ENCODE data around the gene RAD52.

- no peak for TF ChIP-seq ELF4 (IDR thresholded peaks at IDR 0.05)
- no peak for TF ChIP-seq LEF1 (IDR thresholded peaks at IDR 0.05; ENCODE audit: borderline replicate concordance)
- TF ChIP-seq PKNOX1 (IDR thresholded peaks at IDR 0.05): no peak
- no peak for TF ChIP-seq FOXM1 (IDR thresholded peaks at IDR 0.05; ENCODE audit: borderline replicate concordance)
- no peak for TF ChIP-seq ARNT (IDR thresholded peaks at IDR 0.05)
- TF ChIP-seq FOXK2 (IDR thresholded peaks at IDR 0.05): no peak
- TF ChIP-seq NFRKB (IDR thresholded peaks at IDR 0.05): no peak
- no peak for TF ChIP-seq CTBP1 (IDR thresholded peaks at IDR 0.05; ENCODE audit: borderline replicate concordance)
- no peak for TF ChIP-seq SUZ12 (IDR thresholded peaks at IDR 0.05)
- TF ChIP-seq TARDBP (IDR thresholded peaks at IDR 0.05): no peak
- TF ChIP-seq SP1 (IDR thresholded peaks at IDR 0.05): no peak
These were observed 1.7 kb upstream of the RAD52 start for GRCh38 chr12:951176-951575.

All from HEK293T (cell line).